Left lung (tissue), 10 donors: ENCODE data around the gene CLEC2L. TPM values are rescaled to one million over a fixed set of nuclear protein-coding genes. Genes with fewer than 3 reads are reported as not detected.

Source experiments
- ATAC-seq: fragments of 200-7000 bp; cut with Tn5 transposase; one replicate; pipeline ENCODE4 v1.9.1; 2020; ENCODE audit warnings: moderate library complexity
- DNase-seq, 4 donors: peaks; one replicate each; pipeline ENCODE4 v3.0.0-alpha.2; 2013 to 2020
- H3K27ac ChIP-seq, 2 donors: fragments of 200-600 bp; sonication (generic) in 1 of 2; one replicate each; pipeline versions ENCODE4 v1.5.0 to v1.8.0; 2020 to 2021
- H3K27me3 ChIP-seq, 2 donors: fragments of 200-600 bp; sonication (generic) in 1 of 2; one replicate each; pipeline versions ENCODE4 v1.5.0 to v1.8.0; 2020 to 2021
- H3K36me3 ChIP-seq, 2 donors: fragments of 200-600 bp; sonication (generic) in 1 of 2; one replicate each; pipeline versions ENCODE4 v1.5.0 to v1.8.0; 2020 to 2021
- H3K4me1 ChIP-seq, 2 donors: fragments of 200-600 bp; one replicate each; pipeline ENCODE4 v1.8.0; 2021
- H3K4me3 ChIP-seq, 2 donors: fragments of 200-600 bp; sonication (generic) in 1 of 2; one replicate each; pipeline versions ENCODE4 v1.5.0 to v1.8.0; 2020 to 2021; ENCODE audit warnings: mild to moderate bottlenecking in 1 of 2
- H3K9me3 ChIP-seq, 2 donors: fragments of 200-600 bp; sonication (generic) in 1 of 2; one replicate each; pipeline versions ENCODE4 v1.5.0 to v1.8.0; 2020 to 2021
- CTCF ChIP-seq, 2 donors: fragments of 200-600 bp; sonication (generic) in 1 of 2; IDR thresholded peaks; one replicate each; pipeline versions ENCODE4 v1.5.0 to v1.8.0; 2021; ENCODE audit warnings: antibody characterized with exemption in 2 of 2
- intact Hi-C, 2 donors: fragments of 100-400 bp; cut with DNase I; formaldehyde crosslinking; loops; one replicate each; pipeline versions ENCODE4 v1.11.2 to v1.14.2; 2022
- polyA plus RNA-seq, 6 donors: library from polyadenylated mRNA; unstranded; fragments of 120-200 nt; gene quantifications; one replicate each; pipeline ENCODE4 v1.2.1, GENCODE V29; 2013; ENCODE audit not compliant: insufficient read length in 6 of 6
- total RNA-seq, 2 donors: library from RNA; stranded (reverse); fragmentation: NEBNext Ultra II Directional; extraction: Animal tissue kit (Norgen Biotek cat#: 25700); gene quantifications; one replicate each; pipeline ENCODE4 v1.2.1, GENCODE V29; 2021
- donor health status: DM: no; HTN: yes; CAD: no.
- donor health status: DM: no; HTN: no; CAD: no.

The CLEC2L gene
- total and polyA plus RNA-seq, 8 donors: 0.20 to 0.45 (median 0.35) TPM; not detected in 1

GRCh38 chr7:139502226-139502625, 21.3 kb upstream of the CLEC2L start:
- TF ChIP-seq CTCF (IDR thresholded peaks at IDR 0.05): no peak

GRCh38 chr7:139505563-139505962, 17.9 kb upstream of the CLEC2L start:
- peak in 1 of 2 donors; percentile 9 for TF ChIP-seq CTCF (IDR thresholded peaks at IDR 0.05)
- H3K36me3 ChIP-seq: no peaks in the 10 kb centered on the region
- H3K4me1 ChIP-seq: no peaks in the 10 kb centered on the region
- no peak overlapping the region for H3K27ac ChIP-seq
- intact Hi-C loops: no loop called here
- no peaks in the 10 kb centered on the region for H3K9me3 ChIP-seq
- no peak for ATAC-seq
- DNase-seq: no peak
- no peaks in the 10 kb centered on the region for H3K27me3 ChIP-seq
- no peak overlapping the region for H3K4me3 ChIP-seq

More at GRCh38 chr7:139502226-139502625, 21.3 kb upstream of the CLEC2L start:
- Histone ChIP-seq H3K27ac (no peak overlapping the region), H3K36me3 (no peaks in the 10 kb centered on the region), H3K27me3 (peaks cover 0 to 16% of the 10 kb centered on the region in 2 donors), H3K4me1 (peaks cover 0 to 6% of the 10 kb centered on the region in 2 donors), H3K9me3 (no peaks in the 10 kb centered on the region), H3K4me3 (no peak overlapping the region)
- no peak for DNase-seq
- intact Hi-C loops: no loop called here
- no peak for ATAC-seq

- DNase-seq (no peak), ATAC-seq (no peak)
- Histone ChIP-seq H3K9me3 (no peaks in the 10 kb centered on the region), H3K36me3 (no peaks in the 10 kb centered on the region), H3K27me3 (no peaks in the 10 kb centered on the region), H3K27ac (no peak overlapping the region), H3K4me3 (no peak overlapping the region), H3K4me1 (no peaks in the 10 kb centered on the region)
- TF ChIP-seq CTCF (IDR thresholded peaks at IDR 0.05): no peak
- intact Hi-C loops: no loop called here
Measured at GRCh38 chr7:139509535-139509934, 13.9 kb upstream of the CLEC2L start.

- Histone ChIP-seq H3K36me3 (no peaks in the 10 kb centered on the region), H3K9me3 (no peaks in the 10 kb centered on the region), H3K27ac (no peak overlapping the region), H3K27me3 (no peaks in the 10 kb centered on the region), H3K4me1 (no peaks in the 10 kb centered on the region), H3K4me3 (no peak overlapping the region)
- DNase-seq (no peak), ATAC-seq (no peak)
- intact Hi-C loops: no loop called here
- TF ChIP-seq CTCF (IDR thresholded peaks at IDR 0.05): no peak
Measured at GRCh38 chr7:139511315-139511714, 12.2 kb upstream of the CLEC2L start.

DNA sequence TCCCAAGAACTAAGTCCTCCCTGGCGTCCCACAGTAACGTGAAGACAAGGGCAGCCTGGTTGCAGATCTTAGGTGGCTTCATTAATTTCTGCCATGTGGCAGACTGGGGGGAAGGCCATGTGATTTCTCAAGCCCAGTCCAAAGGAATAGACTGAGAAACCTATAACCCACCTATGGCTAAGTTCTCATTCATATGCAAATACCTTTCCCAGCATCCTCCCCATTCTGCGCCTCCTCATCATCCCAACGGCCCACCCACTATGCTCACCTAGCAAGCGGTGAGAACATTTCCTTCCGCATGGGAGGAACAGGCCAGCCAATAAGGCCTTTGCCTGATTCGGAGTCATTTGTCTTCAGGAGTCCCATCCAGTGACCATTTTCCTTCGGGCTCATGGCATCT, 8.2 kb upstream of the CLEC2L start:
- no peaks in the 10 kb centered on the region for H3K4me1 ChIP-seq
- H3K4me3 ChIP-seq: no peak overlapping the region
- no peak for TF ChIP-seq CTCF (IDR thresholded peaks at IDR 0.05)
- H3K27me3 ChIP-seq: peaks cover 0 to 4% of the 10 kb centered on the region in 2 donors
- no peaks in the 10 kb centered on the region for H3K36me3 ChIP-seq
- H3K27ac ChIP-seq: no peak overlapping the region
- no peak for ATAC-seq
- no peaks in the 10 kb centered on the region for H3K9me3 ChIP-seq
- DNase-seq: no peak
- intact Hi-C loops: no loop called here
